Ovary (tissue), 3 donors: ENCODE data around the gene MMP24.

Experiments used
- CTCF ChIP-seq, 3 donors: fragments of 450-650 bp in 2 of 3; fragments of 200-600 bp in 1 of 3; IDR thresholded peaks; one replicate each; pipeline versions ENCODE4 v1.5.1 to v1.8.0; 2016 to 2022; ENCODE audit warnings: antibody characterized with exemption in 3 of 3, mild to moderate bottlenecking in 1 of 3
- EP300 ChIP-seq: sonication (generic); formaldehyde crosslinking; IDR thresholded peaks from one replicate; pipeline ENCODE4 v1.6.1; 2017; ENCODE audit warnings: antibody characterized with exemption
- POLR2A ChIP-seq: fragments of 450-650 bp; IDR thresholded peaks from one replicate; pipeline ENCODE4 v1.6.1; 2017; ENCODE audit warnings: antibody characterized with exemption, mild to moderate bottlenecking, moderate library complexity
- donor health status: DM: no; HTN: no; CAD: no.

GRCh38 chr20:35226884-35227681 is 593 bp downstream of the MMP24 start:
- TF ChIP-seq CTCF (IDR thresholded peaks at IDR 0.05) (no peak), POLR2A (no peak), EP300 (no peak)
